GM06990 (cell line): ENCODE data around the gene CLCN4.

Experiments used
- DNase-seq: peaks from one replicate; pipeline ENCODE4 v3.0.0-alpha.2; 2011; ENCODE audit not compliant: insufficient read length; ENCODE audit errors: extremely low read depth
- H3K27me3 ChIP-seq: replicated peaks from 2 replicates; pipeline ENCODE4 v1.6.0; 2011; ENCODE audit warnings: low read length; ENCODE audit not compliant: control insufficient read depth, insufficient read depth
- H3K36me3 ChIP-seq: 2 replicates; pipeline ENCODE4 v1.5.1; 2011; ENCODE audit warnings: low read length; ENCODE audit not compliant: control insufficient read depth, insufficient read depth
- H3K4me3 ChIP-seq: replicated peaks from 2 replicates; pipeline ENCODE4 v1.5.1; 2011; ENCODE audit warnings: low read depth, mild to moderate bottlenecking, control low read depth, low read length
- TF ChIP-seq, protein P1 (sequence below): IDR thresholded peaks from 2 replicates; pipeline ENCODE4 v1.5.1; 2011; ENCODE audit warnings: low read length, control low read depth, mild to moderate bottlenecking, inconsistent platforms; ENCODE audit not compliant: insufficient read depth, poor library complexity, severe bottlenecking

Gene CLCN4

GRCh38 chrX:10243106-10243505 is 86.3 kb downstream of the CLCN4 start:
- Histone ChIP-seq H3K36me3 (no peaks in the 10 kb centered on the region), H3K27me3 (no peaks in the 10 kb centered on the region), H3K4me3 (no peak overlapping the region)
- no peak for DNase-seq
- TF ChIP-seq, protein P1, sequence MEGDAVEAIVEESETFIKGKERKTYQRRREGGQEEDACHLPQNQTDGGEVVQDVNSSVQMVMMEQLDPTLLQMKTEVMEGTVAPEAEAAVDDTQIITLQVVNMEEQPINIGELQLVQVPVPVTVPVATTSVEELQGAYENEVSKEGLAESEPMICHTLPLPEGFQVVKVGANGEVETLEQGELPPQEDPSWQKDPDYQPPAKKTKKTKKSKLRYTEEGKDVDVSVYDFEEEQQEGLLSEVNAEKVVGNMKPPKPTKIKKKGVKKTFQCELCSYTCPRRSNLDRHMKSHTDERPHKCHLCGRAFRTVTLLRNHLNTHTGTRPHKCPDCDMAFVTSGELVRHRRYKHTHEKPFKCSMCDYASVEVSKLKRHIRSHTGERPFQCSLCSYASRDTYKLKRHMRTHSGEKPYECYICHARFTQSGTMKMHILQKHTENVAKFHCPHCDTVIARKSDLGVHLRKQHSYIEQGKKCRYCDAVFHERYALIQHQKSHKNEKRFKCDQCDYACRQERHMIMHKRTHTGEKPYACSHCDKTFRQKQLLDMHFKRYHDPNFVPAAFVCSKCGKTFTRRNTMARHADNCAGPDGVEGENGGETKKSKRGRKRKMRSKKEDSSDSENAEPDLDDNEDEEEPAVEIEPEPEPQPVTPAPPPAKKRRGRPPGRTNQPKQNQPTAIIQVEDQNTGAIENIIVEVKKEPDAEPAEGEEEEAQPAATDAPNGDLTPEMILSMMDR, result no peak

- TF ChIP-seq, protein P1, result no peak
- Histone ChIP-seq H3K4me3 (no peak overlapping the region), H3K27me3 (no peaks in the 10 kb centered on the region), H3K36me3 (no peaks in the 10 kb centered on the region)
- no peak for DNase-seq
Measured at GRCh38 chrX:10244915-10245622, 88.3 kb downstream of the CLCN4 start.

GRCh38 chrX:10245886-10246285 is 89.1 kb downstream of the CLCN4 start:
- DNase-seq, result no peak
- TF ChIP-seq, protein P1, result no peak
- Histone ChIP-seq H3K36me3 (no peaks in the 10 kb centered on the region), H3K4me3 (no peak overlapping the region), H3K27me3 (no peaks in the 10 kb centered on the region)

GRCh38 chrX:10246297-10246696 is 89.5 kb downstream of the CLCN4 start:
- Histone ChIP-seq H3K27me3 (no peaks in the 10 kb centered on the region), H3K36me3 (no peaks in the 10 kb centered on the region), H3K4me3 (no peak overlapping the region)
- DNase-seq, result no peak
- TF ChIP-seq, protein P1, result no peak

- Histone ChIP-seq H3K27me3 (no peaks in the 10 kb centered on the region), H3K4me3 (no peak overlapping the region), H3K36me3 (no peaks in the 10 kb centered on the region)
- TF ChIP-seq, protein P1, result no peak
- DNase-seq, result no peak
Measured at GRCh38 chrX:10246846-10247245, 90.1 kb downstream of the CLCN4 start.

DNA sequence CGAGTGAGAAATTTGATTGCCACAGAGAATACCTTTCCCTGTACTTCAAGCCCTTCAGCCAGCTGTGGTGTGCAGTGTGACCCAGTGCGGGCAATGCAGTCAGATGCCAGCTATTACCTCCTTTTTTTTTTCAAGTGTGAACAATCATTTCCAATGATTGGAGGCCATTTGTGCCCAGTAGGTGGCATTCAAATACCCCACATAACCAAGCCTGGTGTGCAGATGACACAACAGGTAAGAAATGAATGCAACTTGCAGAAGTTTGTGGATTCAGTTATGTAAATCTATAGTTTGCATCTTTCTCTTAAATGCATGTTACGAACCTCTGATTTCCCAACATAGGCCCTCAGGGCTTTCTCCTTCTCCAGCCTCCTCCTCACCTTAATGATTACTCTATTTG is 98.0 kb downstream of the CLCN4 start:
- H3K36me3 ChIP-seq, result no peaks in the 10 kb centered on the region
- DNase-seq, result no peak
- H3K27me3 ChIP-seq, result no peaks in the 10 kb centered on the region
- no peak overlapping the region for H3K4me3 ChIP-seq
- TF ChIP-seq, protein P1, result no peak
